Vagina (tissue), 2 donors: ENCODE data around the gene NRARP.

Experiments
- POLR2AphosphoS5 ChIP-seq, 2 donors: sonication (generic); formaldehyde crosslinking; IDR thresholded peaks; one replicate each; pipeline ENCODE4 v1.9.0; 2017; ENCODE audit warnings: antibody characterized with exemption in 2 of 2, mild to moderate bottlenecking in 2 of 2, low read depth in 1 of 2; ENCODE audit not compliant: insufficient read depth in 1 of 2
- TF ChIP-seq, protein P1 (sequence below), 3 experiments: fragments of 450-650 bp in 2 of 3; fragments of 200-600 bp in 1 of 3; sonication (generic) in 1 of 3; IDR thresholded peaks; one replicate each; pipeline ENCODE4 v1.5.1; 2017 to 2019; ENCODE audit warnings: antibody characterized with exemption in 3 of 3, mild to moderate bottlenecking in 2 of 3, moderate library complexity in 2 of 3

DNA sequence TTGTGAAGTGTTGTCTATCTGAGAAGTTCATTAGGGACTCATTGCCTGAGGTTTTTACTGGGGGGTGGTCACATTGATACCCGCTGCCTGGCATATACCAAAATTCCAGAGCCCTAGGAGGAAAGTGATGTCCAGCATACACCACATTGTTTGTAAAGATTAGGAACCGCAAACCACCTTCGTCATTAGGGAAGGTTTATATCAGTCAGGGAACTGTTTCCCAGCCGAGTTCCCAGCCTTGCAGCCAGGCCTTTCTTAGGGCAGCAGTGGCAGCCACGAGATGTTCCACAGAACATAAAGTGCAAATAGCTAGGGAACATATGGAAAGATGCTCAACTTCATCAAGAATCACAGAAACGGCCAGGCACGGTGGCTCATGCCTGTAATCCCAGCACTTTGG lies 40.4 kb upstream of the NRARP start:
- no peak for TF ChIP-seq POLR2AphosphoS5 (IDR thresholded peaks at IDR 0.05; ENCODE audit: insufficient read depth in 1 of 2, low read depth in 1 of 2)
- TF ChIP-seq, protein P1, sequence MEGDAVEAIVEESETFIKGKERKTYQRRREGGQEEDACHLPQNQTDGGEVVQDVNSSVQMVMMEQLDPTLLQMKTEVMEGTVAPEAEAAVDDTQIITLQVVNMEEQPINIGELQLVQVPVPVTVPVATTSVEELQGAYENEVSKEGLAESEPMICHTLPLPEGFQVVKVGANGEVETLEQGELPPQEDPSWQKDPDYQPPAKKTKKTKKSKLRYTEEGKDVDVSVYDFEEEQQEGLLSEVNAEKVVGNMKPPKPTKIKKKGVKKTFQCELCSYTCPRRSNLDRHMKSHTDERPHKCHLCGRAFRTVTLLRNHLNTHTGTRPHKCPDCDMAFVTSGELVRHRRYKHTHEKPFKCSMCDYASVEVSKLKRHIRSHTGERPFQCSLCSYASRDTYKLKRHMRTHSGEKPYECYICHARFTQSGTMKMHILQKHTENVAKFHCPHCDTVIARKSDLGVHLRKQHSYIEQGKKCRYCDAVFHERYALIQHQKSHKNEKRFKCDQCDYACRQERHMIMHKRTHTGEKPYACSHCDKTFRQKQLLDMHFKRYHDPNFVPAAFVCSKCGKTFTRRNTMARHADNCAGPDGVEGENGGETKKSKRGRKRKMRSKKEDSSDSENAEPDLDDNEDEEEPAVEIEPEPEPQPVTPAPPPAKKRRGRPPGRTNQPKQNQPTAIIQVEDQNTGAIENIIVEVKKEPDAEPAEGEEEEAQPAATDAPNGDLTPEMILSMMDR (IDR thresholded peaks at IDR 0.05) = no peak
